Subcutaneous adipose tissue (tissue), 4 donors: ENCODE measurements around the gene NFILZ. TPM values are rescaled to one million over a fixed set of nuclear protein-coding genes. Genes with fewer than 3 reads are reported as not detected.

Experiments
- total RNA-seq, 4 donors: library from RNA; depleted of rRNA; stranded (reverse); fragments of >200 nt; gene quantifications; one replicate each; pipeline ENCODE4 v1.1.0, GENCODE V29; 2016
- TF ChIP-seq, protein P1 (sequence below): fragments of 450-650 bp; IDR thresholded peaks from one replicate; pipeline ENCODE4 v1.5.1; 2016; ENCODE audit warnings: low read depth, mild to moderate bottlenecking, control low read depth, antibody characterized with exemption, moderate library complexity

The NFILZ gene
- total RNA-seq, 4 donors from 2014 or later = not detected

GRCh38 chr19:8639821-8640401 is 9.5 kb downstream of the NFILZ start:
- TF ChIP-seq, protein P1, sequence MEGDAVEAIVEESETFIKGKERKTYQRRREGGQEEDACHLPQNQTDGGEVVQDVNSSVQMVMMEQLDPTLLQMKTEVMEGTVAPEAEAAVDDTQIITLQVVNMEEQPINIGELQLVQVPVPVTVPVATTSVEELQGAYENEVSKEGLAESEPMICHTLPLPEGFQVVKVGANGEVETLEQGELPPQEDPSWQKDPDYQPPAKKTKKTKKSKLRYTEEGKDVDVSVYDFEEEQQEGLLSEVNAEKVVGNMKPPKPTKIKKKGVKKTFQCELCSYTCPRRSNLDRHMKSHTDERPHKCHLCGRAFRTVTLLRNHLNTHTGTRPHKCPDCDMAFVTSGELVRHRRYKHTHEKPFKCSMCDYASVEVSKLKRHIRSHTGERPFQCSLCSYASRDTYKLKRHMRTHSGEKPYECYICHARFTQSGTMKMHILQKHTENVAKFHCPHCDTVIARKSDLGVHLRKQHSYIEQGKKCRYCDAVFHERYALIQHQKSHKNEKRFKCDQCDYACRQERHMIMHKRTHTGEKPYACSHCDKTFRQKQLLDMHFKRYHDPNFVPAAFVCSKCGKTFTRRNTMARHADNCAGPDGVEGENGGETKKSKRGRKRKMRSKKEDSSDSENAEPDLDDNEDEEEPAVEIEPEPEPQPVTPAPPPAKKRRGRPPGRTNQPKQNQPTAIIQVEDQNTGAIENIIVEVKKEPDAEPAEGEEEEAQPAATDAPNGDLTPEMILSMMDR = no peak

- TF ChIP-seq, protein P1 = no peak
Observed at GRCh38 chr19:8640402-8641004, 10.1 kb downstream of the NFILZ start.

GRCh38 chr19:8641221-8641907 is 10.9 kb downstream of the NFILZ start:
- TF ChIP-seq, protein P1 = no peak

DNA sequence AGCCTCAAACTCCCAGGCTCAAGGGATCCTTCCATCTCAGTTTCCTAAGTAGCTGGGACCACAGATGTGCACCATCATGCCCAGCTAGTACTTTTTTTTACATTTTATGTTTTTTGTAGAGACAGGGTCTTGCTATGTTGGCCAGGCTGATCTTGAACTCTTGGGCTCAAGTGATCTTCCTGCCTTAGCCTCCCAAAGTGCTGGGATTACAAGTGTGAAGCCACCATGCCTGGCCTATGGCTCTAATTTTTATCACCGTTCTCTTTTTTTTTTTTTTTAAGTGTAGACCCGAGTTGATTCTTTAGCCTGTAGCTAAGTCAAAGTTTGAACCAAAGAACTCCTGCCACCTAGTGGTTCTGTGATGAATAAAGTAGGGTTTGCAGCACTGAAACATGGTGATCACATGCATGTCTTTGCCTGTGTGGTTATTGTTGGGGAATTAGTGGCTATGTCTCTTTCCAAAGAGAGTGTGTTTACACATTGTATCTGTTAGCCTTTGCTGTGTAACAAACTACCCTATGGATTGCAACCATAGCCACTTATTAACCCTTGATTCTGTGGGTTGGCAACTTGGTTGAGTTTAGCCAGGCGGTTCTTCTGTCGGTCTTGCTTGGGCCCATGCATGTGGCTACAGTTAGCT is 11.6 kb downstream of the NFILZ start:
- TF ChIP-seq, protein P1 = no peak

DNA sequence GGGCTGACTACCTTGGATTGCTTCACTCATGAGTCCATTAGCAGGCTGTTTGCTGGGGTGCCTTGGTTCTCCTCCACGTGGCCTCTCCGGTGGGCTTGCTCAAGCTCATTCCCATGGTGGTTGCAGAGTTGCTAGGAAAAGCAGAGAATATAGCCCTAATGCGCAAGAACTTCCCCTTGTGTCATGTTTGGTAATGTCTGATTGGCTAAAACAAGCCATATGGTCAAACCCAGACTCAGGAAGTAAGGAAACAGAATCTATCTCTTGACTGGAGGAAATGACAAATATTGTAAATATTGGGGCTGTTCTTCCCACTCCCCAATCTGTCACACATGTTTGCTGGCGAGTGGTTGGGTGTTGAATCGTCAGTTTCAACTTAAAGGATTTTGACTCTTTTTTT is 12.1 kb downstream of the NFILZ start:
- TF ChIP-seq, protein P1 = no peak

GRCh38 chr19:8643860-8644653 is 13.6 kb downstream of the NFILZ start:
- TF ChIP-seq, protein P1 = no peak
